Superior temporal gyrus (tissue), 1 donor: ENCODE measurements around the gene OR7C1.
"Not testable (repeated sequence)": the region's sequence is repeated elsewhere in the genome, so short reads cannot be mapped to it uniquely, and the experiment has no call there.

Experiments used
- DNase-seq: peaks from one replicate; pipeline ENCODE4 v3.0.0-alpha.2; 2016; ENCODE audit errors: extremely low spot score

The OR7C1 gene

GRCh38 chr19:14835011-14835410, at the start of gene OR7C1, which contains the start of gene OR7A5:
OR7C1 (minus strand) TSS chr19:14835185; CDS start chr19:14800136, 35,049 bp downstream.
OR7A5 (minus strand) TSS chr19:14835185; CDS start chr19:14828241, 6,944 bp downstream.
- peak; percentile 42 for DNase-seq

GRCh38 chr19:14871619-14872230, 36.7 kb upstream of the OR7C1 start:
- peak; percentile 56 for DNase-seq

- DNase-seq: no peak
These were observed 33.5 kb upstream of the OR7C1 start for GRCh38 chr19:14868497-14868896.

- DNase-seq: no peak
These were observed 13.8 kb upstream of the OR7C1 start, which contains the start of gene OR7A10 for GRCh38 chr19:14848822-14849221. OR7A10 (minus strand) TSS chr19:14848922; CDS start chr19:14841877, 7,045 bp downstream.

- DNase-seq: no peak
These were observed 8.6 kb upstream of the OR7C1 start for GRCh38 chr19:14843578-14843977.

GRCh38 chr19:14843169-14843568, 8.2 kb upstream of the OR7C1 start:
- DNase-seq: no peak

GRCh38 chr19:14840206-14840605, 5.2 kb upstream of the OR7C1 start:
- DNase-seq: no peak

- DNase-seq: no peak
These were observed 2.4 kb upstream of the OR7C1 start for GRCh38 chr19:14837391-14837790.

GRCh38 chr19:14830702-14831101, 4.3 kb downstream of the OR7C1 start:
- no peak for DNase-seq

GRCh38 chr19:14826006-14826405, 9.0 kb downstream of the OR7C1 start:
- no peak for DNase-seq

- no peak for DNase-seq
These were observed 13.0 kb downstream of the OR7C1 start for GRCh38 chr19:14821937-14822336.

GRCh38 chr19:14818588-14818987, 16.4 kb downstream of the OR7C1 start:
- no peak for DNase-seq

GRCh38 chr19:14817052-14817451, 17.9 kb downstream of the OR7C1 start:
- DNase-seq: no peak

GRCh38 chr19:14814982-14815652, 19.9 kb downstream of the OR7C1 start:
- DNase-seq: no peak

GRCh38 chr19:14809272-14810057, 25.5 kb downstream of the OR7C1 start:
- no peak for DNase-seq

- DNase-seq: no peak
These were observed 30.2 kb downstream of the OR7C1 start for GRCh38 chr19:14804765-14805164.

GRCh38 chr19:14798760-14799159, 36.2 kb downstream of the OR7C1 start:
- DNase-seq: no peak

- DNase-seq: no peak
These were observed 39.0 kb downstream of the OR7C1 start for GRCh38 chr19:14796021-14796420.

GRCh38 chr19:14795078-14795721, 39.8 kb downstream of the OR7C1 start:
- DNase-seq: no peak

GRCh38 chr19:14792250-14792649, 42.7 kb downstream of the OR7C1 start:
- DNase-seq: not testable (repeated sequence)

GRCh38 chr19:14786421-14786851, 48.5 kb downstream of the OR7C1 start:
- DNase-seq: no peak
